H1 (cell line): ENCODE results near the gene CADM2. TPM values are rescaled to one million over a fixed set of nuclear protein-coding genes. Genes with fewer than 3 reads are reported as not detected.

Source experiments
- CTCF ChIA-PET: fragments of 300-600 bp; sonication (Branson Sonifier 250); formaldehyde crosslinking; loops from one replicate; lab custom pipeline; 2021; ENCODE audit not compliant: partially characterized antibody; lab: Charles Lee
- POLR2A ChIA-PET: fragments of 300-600 bp; sonication (Branson Sonifier 250); formaldehyde crosslinking; loops from one replicate; lab custom pipeline; 2021; ENCODE audit warnings: inconsistent platforms; ENCODE audit not compliant: partially characterized antibody; lab: Charles Lee
- DNase-seq, 2 experiments: peaks; one replicate each; pipeline versions ENCODE4 v3.0.0 to v3.0.0-alpha.2; 2010 to 2022; ENCODE audit warnings: low spot score in 2 of 2, low read depth in 1 of 2, mixed read lengths in 1 of 2
- FAIRE-seq: peaks from 2 replicates; lab custom pipeline; 2011; peaks lifted over from hg19 to GRCh38; lab: Jason Lieb, UNC
- H2AFZ ChIP-seq: 2 replicates; pipeline ENCODE4 v1.8.1; 2012; ENCODE audit warnings: low read length, inconsistent platforms
- H2AK5ac ChIP-seq: 2 replicates; pipeline ENCODE4 v1.6.1; 2013; ENCODE audit warnings: low read depth, low read length
- H2BK120ac ChIP-seq: replicated peaks from 2 replicates; pipeline ENCODE3; 2013; ENCODE audit warnings: low read depth, low read length, inconsistent platforms
- H2BK12ac ChIP-seq: 2 replicates; pipeline ENCODE4 v1.6.1; 2013; ENCODE audit warnings: low read depth, low read length
- H2BK15ac ChIP-seq: 2 replicates; pipeline ENCODE4 v1.6.1; 2013; ENCODE audit warnings: low read length
- H2BK20ac ChIP-seq: 2 replicates; pipeline ENCODE4 v1.6.1; 2013; ENCODE audit warnings: low read length
- H2BK5ac ChIP-seq: 2 replicates; pipeline ENCODE4 v1.6.1; 2013; ENCODE audit warnings: low read depth, low read length
- H3K14ac ChIP-seq: 2 replicates; pipeline ENCODE4 v1.6.1; 2013; ENCODE audit warnings: inconsistent platforms; ENCODE audit not compliant: insufficient read length
- H3K18ac ChIP-seq: 2 replicates; pipeline ENCODE4 v1.6.1; 2013; ENCODE audit warnings: low read length; ENCODE audit errors: extremely low read depth
- H3K23ac ChIP-seq: 2 replicates; pipeline ENCODE4 v1.6.1; 2013; ENCODE audit warnings: inconsistent platforms; ENCODE audit not compliant: insufficient read length
- H3K23me2 ChIP-seq: 2 replicates; pipeline ENCODE4 v1.6.1; 2013; ENCODE audit warnings: low read depth, low read length
- H3K27ac ChIP-seq: 2 replicates; pipeline ENCODE4 v1.6.1; 2011; ENCODE audit warnings: low read depth, low read length, inconsistent platforms
- H3K27me3 ChIP-seq, 4 experiments: replicated peaks in 1 of 4; 1 replicate in 1 of 4; 2 replicates in 3 of 4; pipeline versions ENCODE4 v1.6.1 to v1.8.1; 2011 to 2013; ENCODE audit warnings: low read length in 3 of 4, mild to moderate bottlenecking in 3 of 4, inconsistent platforms in 2 of 4, mixed read lengths in 2 of 4, moderate library complexity in 1 of 4; ENCODE audit not compliant: control insufficient read depth in 3 of 4, insufficient read depth in 3 of 4; ENCODE audit errors: extremely low read depth in 1 of 4
- H3K36me3 ChIP-seq, 4 experiments: 2 replicates each; pipeline versions ENCODE4 v1.6.1 to v1.8.1; 2011 to 2013; ENCODE audit warnings: mild to moderate bottlenecking in 4 of 4, low read length in 3 of 4, moderate library complexity in 2 of 4, control low read depth in 1 of 4, inconsistent platforms in 1 of 4; ENCODE audit not compliant: insufficient read depth in 4 of 4, control insufficient read depth in 2 of 4
- H3K4ac ChIP-seq: replicated peaks from 2 replicates; pipeline ENCODE3; 2013; ENCODE audit warnings: low read length, low read depth, mixed read lengths, inconsistent platforms; ENCODE audit not compliant: insufficient read length
- H3K4me1 ChIP-seq, 4 experiments: replicated peaks in 1 of 4; 1 replicate in 1 of 4; 2 replicates in 3 of 4; pipeline versions ENCODE4 v1.6.1 to v1.8.1; 2011 to 2013; ENCODE audit warnings: low read length in 3 of 4, inconsistent platforms in 2 of 4, mixed read lengths in 1 of 4; ENCODE audit not compliant: insufficient read depth in 4 of 4, control insufficient read depth in 3 of 4
- H3K4me2 ChIP-seq, 2 experiments: 2 replicates each; pipeline versions ENCODE4 v1.6.1 to v1.8.1; 2011 to 2013; ENCODE audit warnings: low read depth in 2 of 2, low read length in 2 of 2, control low read depth in 1 of 2, inconsistent platforms in 1 of 2, mild to moderate bottlenecking in 1 of 2; ENCODE audit not compliant: insufficient read depth in 1 of 2
- H3K4me3 ChIP-seq, 4 experiments: fragments of 200-600, 300-600 bp in 1 of 4; sonication (generic), shearing (Covaris generic), sonication (Bioruptor Twin) in 1 of 4; 2 replicates each; pipeline versions ENCODE4 v1.5.1 to v1.8.1; 2011 to 2016; ENCODE audit warnings: low read length in 4 of 4, low read depth in 3 of 4, control low read depth in 2 of 4, inconsistent platforms in 2 of 4, mild to moderate bottlenecking in 2 of 4, mixed read lengths in 1 of 4, moderate library complexity in 1 of 4; ENCODE audit not compliant: insufficient read depth in 2 of 4; ENCODE audit errors: extremely low read depth in 1 of 4
- H3K56ac ChIP-seq: replicated peaks from 2 replicates; pipeline ENCODE3; 2013; ENCODE audit warnings: low read depth, mild to moderate bottlenecking, mixed read lengths, low read length, inconsistent platforms; ENCODE audit not compliant: insufficient read length
- H3K79me1 ChIP-seq: 2 replicates; pipeline ENCODE4 v1.6.1; 2013; ENCODE audit warnings: low read depth, low read length, control low read depth
- H3K79me2 ChIP-seq, 2 experiments: 2 replicates each; pipeline versions ENCODE4 v1.6.1 to v1.8.1; 2012 to 2013; ENCODE audit warnings: low read length in 2 of 2, mild to moderate bottlenecking in 2 of 2, inconsistent platforms in 1 of 2; ENCODE audit not compliant: insufficient read depth in 2 of 2, control insufficient read depth in 1 of 2
- H3K9ac ChIP-seq, 4 experiments: replicated peaks in 1 of 4; 1 replicate in 1 of 4; 2 replicates in 3 of 4; pipeline versions ENCODE4 v1.6.1 to v1.8.1; 2011 to 2013; ENCODE audit warnings: low read depth in 3 of 4, low read length in 3 of 4, control low read depth in 2 of 4, mild to moderate bottlenecking in 2 of 4, moderate library complexity in 2 of 4, inconsistent platforms in 1 of 4; ENCODE audit errors: extremely low read depth in 1 of 4
- H3K9me3 ChIP-seq, 2 experiments: 2 replicates each; pipeline versions ENCODE4 v1.6.1 to v1.8.1; 2012 to 2013; ENCODE audit warnings: mild to moderate bottlenecking in 2 of 2, moderate library complexity in 2 of 2, control low read depth in 1 of 2, inconsistent platforms in 1 of 2, low read depth in 1 of 2, low read length in 1 of 2, mixed read lengths in 1 of 2; ENCODE audit not compliant: insufficient read depth in 2 of 2
- H4K20me1 ChIP-seq, 2 experiments: replicated peaks in 1 of 2; 2 replicates each; pipeline versions ENCODE3 to v1.8.1; 2011 to 2013; ENCODE audit warnings: inconsistent platforms in 2 of 2, low read length in 2 of 2, mild to moderate bottlenecking in 1 of 2; ENCODE audit not compliant: insufficient read depth in 2 of 2, control insufficient read depth in 1 of 2
- H4K5ac ChIP-seq: 2 replicates; pipeline ENCODE4 v1.6.1; 2013; ENCODE audit warnings: low read length, low read depth, mixed read lengths, inconsistent platforms; ENCODE audit not compliant: insufficient read length
- H4K8ac ChIP-seq: 2 replicates; pipeline ENCODE4 v1.8.0; 2013; ENCODE audit warnings: mild to moderate bottlenecking, moderate library complexity, low read length, inconsistent platforms; ENCODE audit not compliant: insufficient read depth; ENCODE audit errors: extremely low read depth
- H4K91ac ChIP-seq: replicated peaks from 2 replicates; pipeline ENCODE3; 2013; ENCODE audit warnings: low read length, mixed read lengths, inconsistent platforms; ENCODE audit not compliant: insufficient read length
- BRCA1 ChIP-seq: IDR thresholded peaks from 2 replicates; pipeline ENCODE4 v1.6.1; 2012; ENCODE audit warnings: low read depth, low read length, improper control_type of control experiment
- FOSL1 ChIP-seq: IDR thresholded peaks from 2 replicates; pipeline ENCODE4 v1.6.1; 2011; ENCODE audit warnings: mild to moderate bottlenecking, low read depth, low read length, moderate library complexity; ENCODE audit not compliant: insufficient read depth
- MAFK ChIP-seq: IDR thresholded peaks from 2 replicates; pipeline ENCODE4 v1.6.1; 2012; ENCODE audit warnings: low read depth, mild to moderate bottlenecking, improper control_type of control experiment, low read length
- NANOG ChIP-seq: IDR thresholded peaks from 2 replicates; pipeline ENCODE4 v1.6.1; 2011; ENCODE audit warnings: low read length, low read depth, mild to moderate bottlenecking, inconsistent platforms; ENCODE audit not compliant: insufficient read depth, poor library complexity, severe bottlenecking
- TAF1 ChIP-seq: IDR thresholded peaks from 2 replicates; pipeline ENCODE4 v1.6.1; 2011; ENCODE audit warnings: mild to moderate bottlenecking, low read depth, low read length
- ZNF274 ChIP-seq: IDR thresholded peaks from 2 replicates; pipeline ENCODE4 v1.7.0; 2012; ENCODE audit warnings: low read length, borderline replicate concordance; ENCODE audit errors: extremely low read depth
- WGBS, 2 experiments: shearing (Covaris generic) in 1 of 2; methylation state at CpG; one replicate each; pipeline versions ENCODE4 v1.1.6 to v1.1.7; 2013 to 2015; ENCODE audit warnings: low lambda C conversion rate in 2 of 2, mixed read lengths in 2 of 2, inconsistent platforms in 1 of 2, low coverage in 1 of 2, missing lambda C conversion rate in 1 of 2; ENCODE audit not compliant: insufficient replicate concordance in 2 of 2, insufficient coverage in 1 of 2, insufficient read length in 1 of 2; ENCODE audit errors: extremely low coverage in 1 of 2, missing lambda C conversion rate in 1 of 2; 5-methylcytosine and 5-hydroxymethylcytosine counted together
- polyA plus RNA-seq, 7 experiments: library from polyadenylated mRNA; depleted of rRNA in 3 of 7; stranded (reverse) in 5 of 7; unstranded in 2 of 7; fragments of >200 nt in 5 of 7; fragments of 200-250 nt in 2 of 7; gene quantifications; 1 replicate in 5 of 7; 2 replicates in 1 of 7; 4 replicates in 1 of 7; pipeline versions ENCODE4 v1.2.1 to v1.2.3, GENCODE V29; 2011 to 2013; ENCODE audit warnings: missing spikeins in 2 of 7, mixed read lengths in 2 of 7
- total RNA-seq: library from RNA; stranded (reverse); fragmentation: NEBNext Ultra II Directional; extraction: Animal tissue kit (Norgen Biotek cat#: 25700); gene quantifications from 2 replicates; pipeline ENCODE4 v1.2.1, GENCODE V29; 2021
- TF ChIP-seq, protein P1 (sequence below), 3 experiments: IDR thresholded peaks; 1 replicate in 2 of 3; 2 replicates in 1 of 3; pipeline versions ENCODE4 v1.5.1 to v1.6.1; 2011; ENCODE audit warnings: low read length in 3 of 3, mild to moderate bottlenecking in 3 of 3, inconsistent platforms in 2 of 3, low read depth in 1 of 3, moderate library complexity in 1 of 3; ENCODE audit not compliant: insufficient read depth in 1 of 3; ENCODE audit errors: control extremely low read depth in 1 of 3
- TF ChIP-seq, protein P2 (sequence below): IDR thresholded peaks from 2 replicates; pipeline ENCODE4 v1.6.1; 2011; ENCODE audit warnings: low read length, improper control_type of control experiment

The CADM2 gene
- total and polyA plus RNA-seq, 2 of the 8 experiments (the other 6 are each of a cell fraction or from before 2014, with no cell fraction given) = 14.9 to 20.9 TPM

DNA sequence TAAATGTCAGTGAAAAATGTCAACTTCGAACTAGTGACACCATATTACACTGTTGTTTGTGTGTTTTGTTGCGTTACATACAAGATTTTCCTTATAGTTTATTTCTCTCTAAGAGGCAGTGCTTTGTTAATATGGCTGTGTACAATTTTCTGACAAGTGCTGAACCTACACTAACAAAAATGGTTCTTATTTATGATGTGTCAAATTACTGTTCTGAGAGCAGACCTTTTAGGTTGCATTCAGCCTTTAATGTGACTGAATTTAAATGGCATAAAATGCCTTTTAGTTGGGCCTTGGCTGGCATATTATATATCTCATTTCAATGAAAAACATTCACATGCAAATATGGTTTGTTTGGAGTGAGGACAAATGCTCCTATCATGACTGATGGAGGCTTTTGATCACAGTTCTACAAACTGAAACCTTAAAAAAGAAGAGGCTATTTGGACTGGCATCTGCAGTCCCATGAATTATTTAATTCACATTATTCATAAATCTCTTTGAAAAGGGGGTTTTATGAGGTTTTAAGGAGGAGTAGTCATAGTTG is 750.6 kb downstream of the CADM2 start:
- H3K9ac ChIP-seq = no peak overlapping the region
- H3K79me2 ChIP-seq = no peaks in the 10 kb centered on the region
- no peak overlapping the region for H3K27ac ChIP-seq
- TF ChIP-seq NANOG (no peak), FOSL1 (no peak), TAF1 (no peak), MAFK (no peak), BRCA1 (no peak), ZNF274 (no peak)
- TF ChIP-seq, protein P1, sequence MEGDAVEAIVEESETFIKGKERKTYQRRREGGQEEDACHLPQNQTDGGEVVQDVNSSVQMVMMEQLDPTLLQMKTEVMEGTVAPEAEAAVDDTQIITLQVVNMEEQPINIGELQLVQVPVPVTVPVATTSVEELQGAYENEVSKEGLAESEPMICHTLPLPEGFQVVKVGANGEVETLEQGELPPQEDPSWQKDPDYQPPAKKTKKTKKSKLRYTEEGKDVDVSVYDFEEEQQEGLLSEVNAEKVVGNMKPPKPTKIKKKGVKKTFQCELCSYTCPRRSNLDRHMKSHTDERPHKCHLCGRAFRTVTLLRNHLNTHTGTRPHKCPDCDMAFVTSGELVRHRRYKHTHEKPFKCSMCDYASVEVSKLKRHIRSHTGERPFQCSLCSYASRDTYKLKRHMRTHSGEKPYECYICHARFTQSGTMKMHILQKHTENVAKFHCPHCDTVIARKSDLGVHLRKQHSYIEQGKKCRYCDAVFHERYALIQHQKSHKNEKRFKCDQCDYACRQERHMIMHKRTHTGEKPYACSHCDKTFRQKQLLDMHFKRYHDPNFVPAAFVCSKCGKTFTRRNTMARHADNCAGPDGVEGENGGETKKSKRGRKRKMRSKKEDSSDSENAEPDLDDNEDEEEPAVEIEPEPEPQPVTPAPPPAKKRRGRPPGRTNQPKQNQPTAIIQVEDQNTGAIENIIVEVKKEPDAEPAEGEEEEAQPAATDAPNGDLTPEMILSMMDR (IDR thresholded peaks at IDR 0.05; ENCODE audit: control extremely low read depth in 1 of 3, insufficient read depth in 1 of 3, low read depth in 1 of 3, low read length in 3 of 3) = no peak
- TF ChIP-seq, protein P2, sequence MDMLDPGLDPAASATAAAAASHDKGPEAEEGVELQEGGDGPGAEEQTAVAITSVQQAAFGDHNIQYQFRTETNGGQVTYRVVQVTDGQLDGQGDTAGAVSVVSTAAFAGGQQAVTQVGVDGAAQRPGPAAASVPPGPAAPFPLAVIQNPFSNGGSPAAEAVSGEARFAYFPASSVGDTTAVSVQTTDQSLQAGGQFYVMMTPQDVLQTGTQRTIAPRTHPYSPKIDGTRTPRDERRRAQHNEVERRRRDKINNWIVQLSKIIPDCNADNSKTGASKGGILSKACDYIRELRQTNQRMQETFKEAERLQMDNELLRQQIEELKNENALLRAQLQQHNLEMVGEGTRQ = no peak
- no peak overlapping the region for H3K14ac ChIP-seq
- H3K36me3 ChIP-seq = no peaks in the 10 kb centered on the region
- H2BK5ac ChIP-seq = no peak overlapping the region
- no peak overlapping the region for H4K5ac ChIP-seq
- H3K23ac ChIP-seq = no peak overlapping the region
- H4K8ac ChIP-seq = no peak overlapping the region
- no peak overlapping the region for H3K4me2 ChIP-seq
- H3K4me3 ChIP-seq = no peak overlapping the region
- no peaks in the 10 kb centered on the region for H4K20me1 ChIP-seq
- H2BK15ac ChIP-seq = no peak overlapping the region
- DNase-seq (no peak), FAIRE-seq (no peak)
- peaks cover 0 to 10% (median 0%) of the 10 kb centered on the region in 4 experiments; a peak in 2 of 7 replicates for H3K4me1 ChIP-seq
- no peak overlapping the region for H4K91ac ChIP-seq
- H2BK120ac ChIP-seq = no peak overlapping the region
- H2BK12ac ChIP-seq = no peak overlapping the region
- H3K27me3 ChIP-seq = no peaks in the 10 kb centered on the region
- 83% methylated on average over 2 of the region's 2 CpGs; no CpG with 5 or more reads in 1 of the 2 experiments for WGBS, 2 experiments
- no peak overlapping the region for H3K4ac ChIP-seq
- H3K56ac ChIP-seq = no peak overlapping the region
- H3K9me3 ChIP-seq = no peaks in the 10 kb centered on the region
- H2AK5ac ChIP-seq = no peak overlapping the region
- H3K18ac ChIP-seq = no peak overlapping the region
- no peak overlapping the region for H2AFZ ChIP-seq
- ChIA-PET CTCF (no interaction called here), POLR2A (no interaction called here)
- no peak overlapping the region for H2BK20ac ChIP-seq
- no peaks in the 10 kb centered on the region for H3K23me2 ChIP-seq
- H3K79me1 ChIP-seq = no peaks in the 10 kb centered on the region
